ENCODE data around the gene CCSER1.

The CCSER1 gene

GRCh38 chr4:90495936-90496335, 368.7 kb downstream of the CCSER1 start:
- Histone ChIP-seq H3K36me3 (replicated peaks) (no peaks in the 10 kb centered on the region), H3K27me3 (replicated peaks) (no peaks in the 10 kb centered on the region), H3K4me3 (ENCODE audit: low read depth, low read length) (no peak overlapping the region), H3K27ac (no peak overlapping the region)
- in situ Hi-C loops (cut with HindIII; ENCODE audit: low pct_ligation_motif_present, low sequenced_read_pairs) = no loop called here
- no peak for DNase-seq
- TF ChIP-seq, protein P1, sequence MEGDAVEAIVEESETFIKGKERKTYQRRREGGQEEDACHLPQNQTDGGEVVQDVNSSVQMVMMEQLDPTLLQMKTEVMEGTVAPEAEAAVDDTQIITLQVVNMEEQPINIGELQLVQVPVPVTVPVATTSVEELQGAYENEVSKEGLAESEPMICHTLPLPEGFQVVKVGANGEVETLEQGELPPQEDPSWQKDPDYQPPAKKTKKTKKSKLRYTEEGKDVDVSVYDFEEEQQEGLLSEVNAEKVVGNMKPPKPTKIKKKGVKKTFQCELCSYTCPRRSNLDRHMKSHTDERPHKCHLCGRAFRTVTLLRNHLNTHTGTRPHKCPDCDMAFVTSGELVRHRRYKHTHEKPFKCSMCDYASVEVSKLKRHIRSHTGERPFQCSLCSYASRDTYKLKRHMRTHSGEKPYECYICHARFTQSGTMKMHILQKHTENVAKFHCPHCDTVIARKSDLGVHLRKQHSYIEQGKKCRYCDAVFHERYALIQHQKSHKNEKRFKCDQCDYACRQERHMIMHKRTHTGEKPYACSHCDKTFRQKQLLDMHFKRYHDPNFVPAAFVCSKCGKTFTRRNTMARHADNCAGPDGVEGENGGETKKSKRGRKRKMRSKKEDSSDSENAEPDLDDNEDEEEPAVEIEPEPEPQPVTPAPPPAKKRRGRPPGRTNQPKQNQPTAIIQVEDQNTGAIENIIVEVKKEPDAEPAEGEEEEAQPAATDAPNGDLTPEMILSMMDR (IDR thresholded peaks at IDR 0.05; ENCODE audit: low read depth, low read length, missing control alignments) = no peak

- Histone ChIP-seq H3K4me3 (ENCODE audit: low read depth, low read length) (no peak overlapping the region), H3K27me3 (replicated peaks) (no peaks in the 10 kb centered on the region), H3K36me3 (replicated peaks) (no peaks in the 10 kb centered on the region), H3K27ac (no peak overlapping the region)
- TF ChIP-seq, protein P1 (IDR thresholded peaks at IDR 0.05; ENCODE audit: low read depth, low read length, missing control alignments) = no peak
- DNase-seq = no peak
- in situ Hi-C loops (cut with HindIII; ENCODE audit: low pct_ligation_motif_present, low sequenced_read_pairs) = no loop called here
Observed at GRCh38 chr4:90498175-90498574, 371.0 kb downstream of the CCSER1 start.

GRCh38 chr4:90503677-90504076, 376.5 kb downstream of the CCSER1 start:
- no peaks in the 10 kb centered on the region for H3K36me3 ChIP-seq (replicated peaks)
- no peaks in the 10 kb centered on the region for H3K27me3 ChIP-seq (replicated peaks)

GRCh38 chr4:90515191-90515590, 388.0 kb downstream of the CCSER1 start:
- Histone ChIP-seq H3K27me3 (replicated peaks) (no peaks in the 10 kb centered on the region), H3K36me3 (replicated peaks) (no peaks in the 10 kb centered on the region), H3K27ac (no peak overlapping the region), H3K4me3 (ENCODE audit: low read depth, low read length) (no peak overlapping the region)
- TF ChIP-seq, protein P1 (IDR thresholded peaks at IDR 0.05; ENCODE audit: low read depth, low read length, missing control alignments) = no peak
- no peak for DNase-seq
- in situ Hi-C loops (cut with HindIII; ENCODE audit: low pct_ligation_motif_present, low sequenced_read_pairs) = no loop called here

More at GRCh38 chr4:90503677-90504076, 376.5 kb downstream of the CCSER1 start:
- H3K27ac ChIP-seq = no peak overlapping the region
- no peak overlapping the region for H3K4me3 ChIP-seq (ENCODE audit: low read depth, low read length)
- TF ChIP-seq, protein P1 (IDR thresholded peaks at IDR 0.05; ENCODE audit: low read depth, low read length, missing control alignments) = no peak
- DNase-seq = no peak
- in situ Hi-C loops (cut with HindIII; ENCODE audit: low pct_ligation_motif_present, low sequenced_read_pairs) = no loop called here

- Histone ChIP-seq H3K27me3 (replicated peaks) (no peaks in the 10 kb centered on the region), H3K36me3 (replicated peaks) (no peaks in the 10 kb centered on the region), H3K27ac (no peak overlapping the region), H3K4me3 (ENCODE audit: low read depth, low read length) (no peak overlapping the region)
- TF ChIP-seq, protein P1 (IDR thresholded peaks at IDR 0.05; ENCODE audit: low read depth, low read length, missing control alignments) = no peak
- no peak for DNase-seq
- in situ Hi-C loops (cut with HindIII; ENCODE audit: low pct_ligation_motif_present, low sequenced_read_pairs) = no loop called here
Observed at GRCh38 chr4:90528551-90528950, 401.4 kb downstream of the CCSER1 start.

- TF ChIP-seq, protein P1 (IDR thresholded peaks at IDR 0.05; ENCODE audit: low read depth, low read length, missing control alignments) = no peak
- in situ Hi-C loops (cut with HindIII; ENCODE audit: low pct_ligation_motif_present, low sequenced_read_pairs) = no loop called here
- Histone ChIP-seq H3K27me3 (replicated peaks) (no peaks in the 10 kb centered on the region), H3K36me3 (replicated peaks) (no peaks in the 10 kb centered on the region), H3K4me3 (ENCODE audit: low read depth, low read length) (no peak overlapping the region), H3K27ac (no peak overlapping the region)
- no peak for DNase-seq
Observed at GRCh38 chr4:90536408-90536807, 409.2 kb downstream of the CCSER1 start.

Measured in brain microvascular endothelial cell (primary cell).